ENCODE measurements around the gene RPL27.

GRCh38 chr17:42979511-42980273 is 18.5 kb upstream of the RPL27 start, which contains the start of gene PTGES3L:
- TF ChIP-seq POLR2A (IDR thresholded peaks at IDR 0.05) (no peak), CTCF (IDR thresholded peaks at IDR 0.05) (no peak)
